Daoy (cell line): ENCODE data around the gene STAP2. TPM values are rescaled to one million over a fixed set of nuclear protein-coding genes. Genes with fewer than 3 reads are reported as not detected.

Experiments used
- DNase-seq: peaks from one replicate; pipeline ENCODE4 v3.0.0-alpha.2; 2015; ENCODE audit warnings: low read depth
- total RNA-seq: library from RNA; depleted of rRNA; stranded (reverse); fragments of >200 nt; shearing (Covaris generic); gene quantifications from 2 replicates; pipeline ENCODE4 v1.2.3, GENCODE V29; 2014

The STAP2 gene
- total RNA-seq, 1 experiment from 2014 or later = 28.9 TPM

DNA sequence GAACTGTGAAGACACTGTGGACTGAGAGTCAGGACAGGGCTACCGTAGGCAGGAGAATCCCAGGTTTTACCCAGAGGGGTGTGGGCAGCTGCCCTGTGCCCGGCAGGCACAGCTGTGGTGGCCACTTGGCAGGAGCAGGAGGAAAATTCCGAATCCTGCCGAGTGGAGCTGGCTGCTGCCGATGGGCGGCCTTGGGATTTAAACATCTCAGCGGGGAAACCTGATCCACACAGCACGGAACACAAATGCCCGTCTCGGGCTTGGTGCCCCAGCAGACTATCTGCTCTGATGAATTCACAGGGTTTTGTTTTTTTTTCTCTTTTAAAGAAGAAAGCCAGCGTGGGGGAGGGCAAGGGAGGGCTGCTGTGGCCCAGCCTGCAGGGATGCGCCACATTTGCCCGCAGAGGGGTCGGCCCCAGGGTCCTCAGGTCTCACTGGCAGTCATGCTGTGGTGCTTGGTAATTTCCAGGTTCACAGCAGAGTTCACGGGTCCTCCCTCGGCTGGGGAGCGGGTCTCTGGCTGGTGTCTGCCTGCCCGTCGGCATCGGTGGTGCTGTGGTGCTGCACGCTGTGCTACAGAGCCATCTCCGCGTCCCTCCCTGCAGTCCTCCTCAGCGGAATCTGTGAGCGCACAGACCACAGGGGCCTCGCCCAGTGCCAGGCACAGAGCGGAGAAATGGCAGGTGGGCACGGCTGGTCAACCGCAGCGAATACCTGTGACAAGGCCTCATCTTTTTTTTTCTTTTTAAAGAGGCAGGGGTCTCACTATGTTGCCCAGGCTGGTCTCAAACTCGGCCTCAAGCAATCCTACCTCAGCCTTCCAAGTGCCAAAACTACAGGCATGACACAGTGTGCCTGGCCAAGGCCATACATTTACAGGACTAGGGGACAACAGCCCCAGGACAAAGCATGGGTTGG is 32.9 kb upstream of the STAP2 start:
- no peak for DNase-seq

DNA sequence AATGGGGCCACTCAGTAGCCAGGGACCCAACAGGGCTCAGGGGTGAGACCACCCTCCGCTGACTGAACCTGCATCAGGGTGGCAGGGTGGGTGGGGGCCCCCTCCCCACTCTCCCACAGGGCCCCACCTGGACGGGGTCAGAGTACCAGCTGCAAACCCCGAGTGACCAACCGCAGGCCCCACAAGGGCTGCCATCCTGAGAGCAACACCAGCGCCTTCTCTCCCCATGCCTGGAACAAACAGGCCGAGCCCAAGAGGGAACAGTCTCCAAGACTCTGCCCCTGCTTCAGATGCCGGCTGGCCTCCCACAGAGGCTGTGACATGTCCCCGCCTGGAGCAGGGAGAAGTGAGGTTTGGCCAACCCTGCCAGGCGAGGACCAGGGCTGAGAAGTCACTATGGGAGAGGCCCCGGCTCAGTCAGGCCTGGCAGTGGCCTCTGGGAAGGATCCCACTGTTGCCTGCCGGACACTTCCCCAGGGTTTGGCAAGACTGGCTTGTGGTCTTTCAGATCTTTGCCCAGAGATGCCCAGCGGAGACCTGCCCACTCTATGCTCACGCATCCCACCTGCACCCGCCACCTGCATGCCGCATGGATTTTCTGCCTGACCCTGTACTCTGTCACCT is 31.9 kb upstream of the STAP2 start:
- no peak for DNase-seq

DNA sequence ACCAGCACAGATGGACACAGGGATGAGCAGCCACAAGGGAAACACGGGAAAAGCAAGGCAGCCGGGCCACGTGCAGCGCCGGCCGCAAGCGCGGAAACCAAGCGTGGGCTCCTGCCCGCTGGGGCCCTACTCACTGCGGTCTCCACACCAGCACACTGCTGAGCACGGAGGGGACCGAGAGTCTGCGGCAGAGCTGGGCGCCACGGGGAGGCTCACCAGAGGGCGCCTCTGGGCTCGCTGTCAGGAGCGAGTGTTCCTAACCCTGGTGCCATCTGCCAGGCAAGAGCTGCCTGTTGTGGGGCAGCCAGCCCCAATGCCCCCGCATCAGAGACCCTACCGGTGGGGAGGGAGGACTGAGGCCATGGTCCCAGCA is 31.2 kb upstream of the STAP2 start:
- DNase-seq = no peak

DNA sequence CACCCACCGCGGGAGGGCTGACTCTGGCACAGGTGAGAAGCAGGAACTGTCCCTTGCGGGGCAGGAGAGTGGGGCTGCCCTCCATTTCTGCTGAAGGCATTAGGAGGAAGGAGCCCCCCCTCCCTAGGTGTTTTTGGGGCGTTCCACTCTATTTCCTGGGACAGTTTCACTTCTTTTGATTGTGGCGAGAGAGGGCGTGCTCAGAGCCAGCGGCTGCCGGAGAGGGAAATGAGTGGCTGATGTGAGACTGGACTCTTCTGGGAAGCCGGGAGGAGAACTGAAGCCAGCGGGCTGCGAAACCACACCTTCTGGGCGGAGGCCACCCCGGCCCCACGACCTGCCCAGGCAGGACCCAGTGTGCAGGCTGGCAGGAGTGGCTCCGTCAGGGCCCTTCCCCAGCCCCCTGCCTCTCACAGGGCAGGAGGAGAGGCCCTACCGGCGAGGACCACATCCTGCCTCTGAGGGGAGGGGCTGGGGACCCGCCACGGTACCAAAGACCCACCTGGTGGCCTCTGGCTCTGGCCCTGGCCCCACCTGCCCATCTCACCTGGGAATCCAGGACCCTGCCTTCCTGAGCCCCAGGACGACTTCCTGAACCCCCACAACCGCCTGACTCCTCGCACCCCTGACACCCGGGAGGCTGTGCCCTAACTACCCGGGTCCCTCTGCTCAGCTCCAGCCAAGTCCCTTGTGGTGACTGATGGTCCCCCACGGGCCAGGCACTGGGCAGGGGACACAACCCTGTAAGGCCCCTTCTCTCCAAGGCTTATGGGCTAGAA is 30.7 kb upstream of the STAP2 start:
- DNase-seq = peak; percentile 65

DNA sequence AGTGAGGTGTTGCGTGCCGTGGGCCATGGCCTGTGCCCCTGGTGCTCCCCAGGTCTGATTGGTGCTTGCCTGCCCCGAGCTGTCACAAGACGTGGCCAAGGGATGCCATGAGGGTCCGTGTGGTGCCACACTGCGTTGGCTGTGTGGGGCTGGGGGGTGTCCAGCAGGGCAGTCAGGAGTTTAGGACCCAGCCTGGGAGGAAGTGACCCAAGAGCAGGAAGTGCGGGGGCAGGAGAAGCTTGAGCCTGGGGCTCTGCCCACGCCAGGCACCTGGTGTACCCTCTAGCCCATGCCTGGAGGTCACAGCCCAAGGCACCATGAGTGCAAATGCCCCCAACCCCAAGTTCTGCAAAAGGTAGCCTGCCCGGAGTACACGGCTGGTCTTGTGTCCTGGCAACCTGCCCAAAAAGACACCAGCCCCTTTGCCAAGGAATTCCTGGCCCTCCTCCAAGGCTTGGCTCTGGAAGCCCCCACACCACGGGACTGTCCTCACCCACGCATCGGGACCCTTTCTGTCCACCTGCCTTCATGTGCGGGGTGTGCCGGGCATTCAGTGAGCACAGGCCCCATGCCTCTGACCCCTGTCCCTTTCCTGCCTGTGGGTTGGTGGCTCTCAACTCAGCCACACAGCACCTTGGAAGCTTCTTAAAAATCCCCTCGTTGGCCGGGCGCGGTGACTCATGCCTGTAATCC is 29.6 kb upstream of the STAP2 start:
- DNase-seq = no peak

DNA sequence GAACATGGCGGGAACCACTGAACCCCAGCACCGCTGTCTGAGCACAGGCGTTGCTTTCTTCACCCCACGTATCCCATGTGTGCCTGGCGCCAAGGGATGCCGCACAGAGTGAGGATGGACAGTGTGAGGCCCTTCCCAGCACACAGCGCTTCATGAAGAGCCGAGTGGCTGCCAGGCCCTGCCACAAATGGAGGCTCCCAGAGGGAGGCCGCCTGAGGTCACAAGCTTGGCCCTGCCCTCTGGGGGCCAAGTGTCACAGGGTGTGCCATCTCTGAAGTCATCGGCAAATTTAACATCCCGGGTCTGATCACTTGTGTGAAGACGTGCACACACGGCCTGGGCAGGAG is 29.1 kb upstream of the STAP2 start:
- no peak for DNase-seq

DNA sequence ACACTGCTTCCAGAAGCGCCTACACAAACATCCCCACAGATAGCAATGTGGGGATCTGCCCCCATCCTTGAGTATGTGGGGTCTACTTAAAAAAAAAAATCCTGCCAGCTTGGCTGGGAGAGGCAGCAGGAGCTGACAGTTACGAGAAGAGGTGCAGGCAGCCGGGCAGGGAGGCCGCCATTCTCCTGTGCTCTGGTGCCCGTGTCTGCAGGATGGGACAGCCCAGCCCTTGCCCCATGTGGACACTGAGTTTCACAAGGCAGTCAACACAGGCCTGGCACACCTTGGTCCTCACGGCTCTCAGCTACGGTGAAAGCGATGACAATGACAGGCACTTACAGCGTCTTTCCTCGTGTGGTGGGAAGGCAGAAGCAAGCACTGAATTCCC is 28.7 kb upstream of the STAP2 start:
- DNase-seq = no peak

DNA sequence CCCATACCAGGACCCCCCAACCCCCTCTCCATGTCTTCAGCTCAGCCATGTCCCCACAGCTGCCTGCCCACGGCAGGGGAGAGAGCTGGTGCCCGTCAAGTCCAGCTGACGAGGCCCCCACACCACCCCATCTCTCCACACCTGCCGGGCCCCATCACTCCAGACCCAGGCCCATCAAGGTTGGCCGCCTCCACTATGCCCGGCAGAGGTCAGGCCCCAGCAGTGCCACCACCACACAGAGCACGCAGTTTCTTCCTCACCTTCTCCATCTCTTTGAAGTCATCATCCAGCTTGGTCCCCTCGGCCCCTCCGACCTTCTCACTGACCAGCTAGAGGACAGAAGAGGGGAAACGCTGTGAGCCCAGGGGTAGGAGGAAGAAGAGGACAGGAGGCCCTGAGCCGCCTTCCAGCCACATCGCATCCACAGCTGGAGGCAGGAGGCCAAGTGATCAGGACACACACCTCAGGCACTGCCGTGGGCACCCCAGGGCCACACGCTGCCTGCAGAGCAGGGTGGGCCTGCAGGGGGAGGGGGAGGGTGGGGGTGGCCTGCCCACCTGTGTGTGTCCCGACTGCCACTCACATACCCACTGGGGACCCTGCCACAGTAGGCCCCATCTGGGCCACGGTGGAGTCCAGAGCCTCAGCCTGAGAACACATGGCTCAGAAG is 28.2 kb upstream of the STAP2 start:
- DNase-seq = no peak

DNA sequence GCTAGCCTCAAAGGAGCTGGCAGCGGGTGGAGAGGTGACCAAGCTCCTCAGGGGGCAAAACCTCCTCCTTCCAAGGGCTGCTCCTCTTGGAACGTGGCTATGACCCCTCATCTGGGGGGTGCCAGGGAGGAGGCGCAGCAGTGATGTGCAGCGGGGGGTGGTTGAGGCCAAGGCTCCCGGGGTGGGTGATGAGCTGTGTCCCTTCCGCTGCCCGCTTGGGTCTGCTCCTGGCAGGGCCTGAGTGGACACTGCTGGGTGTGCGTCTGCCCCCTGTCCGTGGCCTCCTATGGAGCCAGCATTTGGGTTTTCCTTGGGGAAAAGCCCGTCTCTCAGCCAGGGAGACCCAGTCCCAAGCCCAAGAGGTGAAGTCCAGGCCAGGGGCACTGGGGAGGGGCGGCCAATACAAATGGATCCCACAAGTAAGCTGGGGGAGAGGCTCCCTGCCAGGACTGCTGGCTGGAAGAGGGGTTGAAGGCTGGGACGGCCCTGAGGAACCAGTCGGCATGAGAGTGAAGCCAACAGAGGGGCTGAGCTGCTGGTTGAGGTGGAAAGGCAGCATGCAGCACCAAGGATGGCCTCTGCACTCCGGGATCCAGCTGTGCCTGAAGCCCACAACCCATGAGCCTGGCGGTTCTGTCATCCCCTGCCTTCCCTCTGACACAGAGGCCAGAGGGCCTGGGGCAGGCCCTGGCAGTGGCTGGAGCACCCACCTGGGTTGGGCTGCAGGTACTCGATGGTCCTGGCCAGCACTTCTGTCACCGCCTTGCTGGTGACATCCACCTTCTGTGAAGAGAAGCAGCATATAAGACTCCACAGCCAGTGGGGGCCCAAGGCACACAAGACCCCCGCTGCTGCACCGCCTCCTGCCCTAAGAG is 27.4 kb upstream of the STAP2 start:
- DNase-seq = no peak

DNA sequence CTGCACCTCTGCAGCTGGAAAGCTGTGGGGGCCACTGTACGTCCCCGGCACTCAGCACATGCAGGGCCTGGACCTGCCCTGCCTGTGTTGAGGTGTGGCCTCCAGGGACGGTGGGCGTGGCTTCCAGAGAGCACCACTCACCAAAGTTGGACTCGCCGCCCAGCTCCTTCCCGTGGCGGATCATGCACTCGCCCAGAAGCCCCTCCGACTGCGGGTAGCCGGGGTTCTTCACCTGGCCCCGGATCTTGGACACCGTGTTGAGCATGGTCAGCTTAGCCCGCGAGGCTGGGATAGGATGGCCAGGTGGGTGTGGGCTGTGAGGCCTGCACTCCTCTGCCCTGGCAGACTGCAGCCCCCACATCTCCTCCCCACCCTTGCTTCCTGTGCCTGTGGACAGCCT is 26.7 kb upstream of the STAP2 start:
- DNase-seq = no peak

DNA sequence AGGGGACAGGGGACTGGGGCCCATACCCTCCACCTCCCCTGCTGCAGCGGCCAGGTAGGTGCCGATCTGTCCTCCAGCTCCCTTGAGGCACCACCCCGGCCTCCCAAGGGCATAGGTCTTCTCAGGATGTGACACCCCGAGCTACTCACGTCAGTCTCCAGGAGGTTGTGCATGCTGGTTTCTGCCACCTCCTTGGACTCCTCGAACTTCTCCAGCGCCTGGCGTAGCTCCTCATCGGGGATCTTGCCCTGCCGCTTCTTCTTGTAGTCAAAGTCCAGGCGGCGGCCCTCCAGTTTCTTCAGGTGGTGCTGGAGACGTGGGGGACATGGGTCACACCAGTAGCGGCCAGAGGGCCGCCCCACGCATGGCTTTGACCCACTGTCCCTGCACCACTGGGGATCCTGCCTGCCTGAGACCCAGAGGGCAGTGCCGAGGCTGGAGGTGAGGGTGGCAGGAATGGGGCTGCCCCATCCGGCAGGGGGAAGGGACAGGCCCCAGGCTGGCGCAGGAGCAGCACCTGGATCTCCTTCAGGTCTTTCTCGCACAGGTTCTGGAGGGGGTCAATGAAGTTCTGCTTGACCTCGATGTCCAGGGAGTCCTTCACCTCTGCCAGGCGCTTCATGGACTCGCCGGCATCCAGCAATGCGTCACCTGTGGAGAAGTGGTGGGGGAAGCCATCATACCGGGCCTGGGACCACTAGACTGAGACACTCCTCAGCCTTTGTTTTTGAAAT is 25.1 kb upstream of the STAP2 start:
- DNase-seq = no peak

DNA sequence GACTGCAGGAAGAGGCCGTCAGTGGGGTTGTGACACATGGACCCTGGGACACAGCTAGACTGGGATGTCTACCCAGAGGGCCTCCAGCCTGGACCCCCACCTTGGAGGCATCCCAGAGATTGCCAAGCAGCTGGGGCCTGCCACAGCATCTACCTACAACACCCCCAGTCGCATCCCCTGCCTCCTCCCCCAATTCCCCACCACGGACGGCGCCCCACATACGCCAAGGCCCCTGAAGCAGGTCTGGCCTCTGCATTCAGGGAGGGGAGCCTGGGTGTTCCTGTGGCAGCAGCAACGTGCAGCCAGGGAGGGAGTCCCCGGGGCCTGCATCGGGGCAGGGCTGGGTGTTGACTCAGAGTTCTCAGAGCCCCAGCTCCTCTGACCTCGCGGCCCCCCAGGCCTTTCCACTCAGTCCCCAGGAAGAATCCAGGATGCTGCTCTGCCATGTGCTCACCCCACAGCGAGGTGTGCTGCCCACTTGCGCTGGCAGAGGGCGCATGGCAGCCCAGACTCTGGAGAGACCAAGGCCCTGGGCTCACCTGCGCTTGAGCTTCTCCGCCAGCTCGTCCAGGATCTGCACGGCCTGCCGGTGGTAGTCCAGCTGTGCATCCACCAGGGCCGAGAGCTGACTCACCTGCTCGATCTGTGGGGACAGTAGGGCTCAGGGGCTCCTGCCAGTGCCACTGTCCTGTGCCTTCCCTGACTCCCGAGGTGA is 24.4 kb upstream of the STAP2 start:
- DNase-seq = peak; percentile 49

DNA sequence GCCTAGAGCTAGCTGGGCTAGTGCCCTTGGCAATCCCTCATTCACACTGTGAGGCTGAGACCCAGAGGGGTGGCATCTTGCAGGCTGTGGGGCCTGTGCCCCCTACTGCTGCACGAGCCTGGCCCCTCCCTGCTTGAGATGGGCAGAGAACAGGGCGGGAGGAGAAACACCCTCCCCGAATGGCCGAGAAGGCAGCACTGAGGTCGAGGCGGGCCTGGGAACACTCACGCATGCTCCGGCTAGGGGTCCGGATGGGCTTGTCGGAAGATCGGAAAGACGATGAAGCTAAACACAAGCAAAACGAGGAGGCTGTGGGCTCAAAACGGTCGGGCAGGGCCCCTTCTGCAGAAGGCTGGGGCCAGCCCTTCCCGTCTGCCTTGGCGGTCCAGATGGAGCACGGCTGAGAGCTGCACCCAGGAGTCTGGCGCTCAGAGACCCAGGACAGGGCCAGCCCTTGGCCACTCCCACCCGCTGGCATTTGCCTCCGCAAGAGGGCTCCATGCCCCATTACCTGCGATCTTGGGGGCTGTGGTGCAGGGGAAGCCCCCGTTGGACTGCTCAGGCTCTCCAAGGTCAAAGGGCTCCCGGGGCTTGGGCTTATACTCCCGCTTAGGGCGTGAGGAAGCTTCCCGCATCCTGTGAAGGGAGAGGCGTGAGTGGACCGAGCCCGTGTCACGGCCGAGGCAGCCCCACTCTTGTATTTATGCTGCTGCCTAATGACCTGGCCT is 23.6 kb upstream of the STAP2 start:
- no peak for DNase-seq

DNA sequence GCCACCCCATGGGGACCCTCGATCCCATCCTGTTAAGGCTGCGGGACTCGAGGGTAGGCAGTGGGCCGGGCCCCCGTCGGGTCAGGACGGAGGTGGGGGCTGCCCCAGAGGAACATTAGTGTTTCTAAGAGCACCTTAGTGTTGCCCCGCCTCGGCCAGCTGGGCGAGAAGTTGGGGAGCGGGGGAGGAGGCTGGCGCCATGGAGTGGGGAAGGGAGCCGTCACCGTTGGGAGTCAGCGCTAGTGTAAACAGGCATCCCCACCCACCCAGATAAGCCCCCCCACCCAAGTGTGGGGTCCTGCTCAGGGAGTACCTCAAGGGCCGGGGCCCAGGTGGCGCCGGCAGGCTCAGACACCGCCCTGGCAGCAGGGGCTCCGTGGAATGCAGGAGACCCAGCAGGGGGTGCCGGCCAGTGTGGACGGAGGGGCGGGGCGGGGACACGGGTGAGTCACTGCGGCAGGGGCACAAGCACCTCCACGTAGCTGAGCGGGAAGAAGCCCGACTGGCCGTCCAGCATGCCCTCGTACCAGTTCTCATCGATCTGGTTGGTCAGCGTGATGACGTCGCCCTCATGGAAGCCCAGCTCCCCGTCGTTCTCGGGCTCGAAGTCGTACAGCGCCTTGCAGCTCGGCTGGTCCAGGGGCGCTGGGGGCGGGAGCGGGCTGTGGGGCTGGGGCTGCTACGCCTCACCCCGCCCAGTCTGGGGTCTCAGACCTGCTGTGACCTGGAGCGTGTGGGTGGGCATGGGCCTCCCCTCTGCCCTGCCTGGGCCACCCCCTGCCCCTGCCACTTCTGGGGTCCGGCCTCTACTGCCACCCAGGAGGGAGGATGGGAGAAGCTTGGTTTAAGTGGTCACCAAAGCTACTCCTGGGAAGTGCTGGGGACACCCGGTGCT is 22.8 kb upstream of the STAP2 start:
- no peak for DNase-seq

DNA sequence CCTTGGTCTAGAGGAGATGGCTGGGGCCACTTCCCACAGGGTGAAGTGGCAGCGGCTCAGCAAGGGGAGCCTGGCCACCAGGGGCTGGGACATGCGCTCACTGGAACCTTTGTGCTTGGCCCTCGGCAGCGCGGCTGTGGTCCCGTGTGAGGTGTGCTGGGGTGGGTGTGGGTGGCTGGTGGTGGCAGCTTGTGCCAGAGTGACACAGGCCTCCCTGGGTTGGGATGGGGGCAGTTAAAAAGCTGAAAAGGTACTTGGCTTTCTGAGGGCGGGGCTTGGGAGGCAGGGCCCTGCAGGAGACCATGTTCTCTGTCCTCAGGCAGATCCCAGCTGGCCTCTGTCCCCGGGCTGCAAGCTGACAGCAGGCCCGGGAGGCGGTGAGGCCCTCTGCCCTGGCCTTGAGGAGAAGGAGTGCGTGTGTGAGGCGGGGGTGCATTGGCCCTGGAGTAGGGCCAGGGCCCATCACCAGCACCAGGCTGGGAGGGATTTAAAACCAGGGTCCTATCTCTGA is 22.1 kb upstream of the STAP2 start:
- DNase-seq = no peak

DNA sequence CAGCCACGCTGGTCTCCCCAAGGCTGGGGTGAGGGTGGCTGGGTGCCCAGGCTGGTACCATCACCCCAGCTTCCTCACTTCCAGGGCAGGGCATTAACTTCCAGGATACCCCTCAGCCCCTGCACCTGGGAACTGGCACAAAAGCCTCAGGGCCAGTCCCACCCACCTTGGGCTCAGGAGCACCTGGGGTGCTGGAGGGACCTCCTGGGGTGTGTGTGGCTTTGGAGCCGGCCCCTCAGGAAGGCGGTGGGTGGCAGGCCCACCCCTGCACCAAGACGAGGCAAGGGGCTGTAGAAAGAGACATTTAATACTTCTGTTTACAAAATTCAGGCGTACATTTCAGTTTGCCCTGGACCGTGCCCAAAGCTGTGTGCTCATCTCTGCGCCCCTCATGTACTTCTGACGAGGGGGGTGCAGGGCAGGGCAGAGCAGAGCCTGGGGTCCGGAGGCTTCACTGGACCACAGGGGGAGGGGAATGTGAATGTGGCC is 21.5 kb upstream of the STAP2 start:
- DNase-seq = no peak

DNA sequence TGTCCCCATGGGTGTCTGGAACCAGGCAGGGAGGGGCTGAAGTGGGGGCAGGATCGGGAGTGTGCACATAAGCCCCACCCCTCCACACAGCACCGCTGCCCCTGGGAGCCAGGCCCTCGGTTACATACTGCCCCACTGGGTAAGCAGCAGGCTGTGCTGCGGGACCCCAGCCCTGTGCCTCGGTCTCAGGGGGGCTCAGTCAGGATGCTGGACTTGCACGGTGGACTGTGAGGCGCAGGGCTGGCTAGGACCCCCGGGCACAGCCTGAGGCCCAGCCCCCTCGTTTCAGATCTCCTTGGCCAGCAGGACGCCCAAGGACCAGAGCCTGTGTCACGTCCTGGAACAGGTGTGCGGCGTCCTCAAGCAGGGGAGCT is 21.0 kb upstream of the STAP2 start:
- no peak for DNase-seq
